H7 (cell line): ENCODE data around the gene B3GALT6. TPM values are rescaled to one million over a fixed set of nuclear protein-coding genes. Genes with fewer than 3 reads are reported as not detected.

Source experiments
- DNase-seq: peaks from one replicate; pipeline ENCODE4 v3.0.0; 2012
- H3K27me3 ChIP-seq: 2 replicates; pipeline ENCODE4 v1.6.0; 2011; ENCODE audit warnings: mild to moderate bottlenecking, low read length; ENCODE audit not compliant: control insufficient read depth, insufficient read depth
- H3K36me3 ChIP-seq: replicated peaks from 2 replicates; pipeline ENCODE4 v1.5.1; 2011; ENCODE audit warnings: low read length; ENCODE audit not compliant: control insufficient read depth, insufficient read depth
- H3K4me3 ChIP-seq: 2 replicates; pipeline ENCODE4 v1.5.1; 2011; ENCODE audit warnings: low read depth, mild to moderate bottlenecking, control low read depth, low read length, moderate library complexity; ENCODE audit not compliant: insufficient read depth
- total RNA-seq: library from RNA; depleted of rRNA; stranded (reverse); fragments of >200 nt; shearing (Covaris generic); gene quantifications from 2 replicates; pipeline ENCODE4 v1.2.3, GENCODE V29; 2014

The B3GALT6 gene
- total RNA-seq, 1 experiment from 2014 or later: 47.2 TPM

GRCh38 chr1:1230656-1231399, 1.2 kb upstream of the B3GALT6 start:
- H3K36me3 ChIP-seq: peaks cover under 1% of the 10 kb centered on the region
- H3K27me3 ChIP-seq: no peaks in the 10 kb centered on the region
- H3K4me3 ChIP-seq: peak overlapping the region; percentile 91
- DNase-seq: no peak

GRCh38 chr1:1231400-1232207, 433 bp upstream of the B3GALT6 start, which contains the start of gene SDF4:
TSS of gene SDF4 (minus strand) at chr1:1232001. CDS start at chr1:1228772, 3,229 bp downstream.
- DNase-seq: peak; percentile 100
- Histone ChIP-seq H3K36me3 (no peaks in the 10 kb centered on the region; the same call in none of the 2 replicates), H3K27me3 (no peaks in the 10 kb centered on the region), H3K4me3 (peak within 1 kb of the TSS; percentile 91)

GRCh38 chr1:1232796-1233566, 944 bp downstream of the B3GALT6 start:
- H3K27me3 ChIP-seq: no peaks in the 10 kb centered on the region
- no peaks in the 10 kb centered on the region; the same call in none of the 2 replicates for H3K36me3 ChIP-seq
- peak overlapping the region; percentile 23 for H3K4me3 ChIP-seq
- peak; percentile 68 for DNase-seq

DNA sequence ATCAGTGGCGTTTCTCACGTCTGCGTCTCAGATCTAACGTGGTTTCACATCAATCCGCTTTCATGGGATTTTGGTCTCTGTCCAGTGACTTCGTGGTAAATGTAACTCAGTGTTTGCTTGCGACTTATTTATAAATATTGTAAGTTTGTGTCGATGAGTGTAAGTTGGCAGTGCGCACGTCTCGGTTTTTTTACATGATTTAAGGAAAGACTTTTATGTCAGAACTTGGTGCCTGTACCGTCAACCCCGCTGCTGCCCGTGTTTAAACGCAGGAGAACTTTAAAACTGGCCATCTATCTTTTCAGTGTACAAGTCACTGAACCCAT, 1.5 kb downstream of the B3GALT6 start:
- no peak for DNase-seq
- no peaks in the 10 kb centered on the region; the same call in 1 of the 2 replicates for H3K36me3 ChIP-seq
- H3K4me3 ChIP-seq: no peak overlapping the region
- H3K27me3 ChIP-seq: no peaks in the 10 kb centered on the region

DNA sequence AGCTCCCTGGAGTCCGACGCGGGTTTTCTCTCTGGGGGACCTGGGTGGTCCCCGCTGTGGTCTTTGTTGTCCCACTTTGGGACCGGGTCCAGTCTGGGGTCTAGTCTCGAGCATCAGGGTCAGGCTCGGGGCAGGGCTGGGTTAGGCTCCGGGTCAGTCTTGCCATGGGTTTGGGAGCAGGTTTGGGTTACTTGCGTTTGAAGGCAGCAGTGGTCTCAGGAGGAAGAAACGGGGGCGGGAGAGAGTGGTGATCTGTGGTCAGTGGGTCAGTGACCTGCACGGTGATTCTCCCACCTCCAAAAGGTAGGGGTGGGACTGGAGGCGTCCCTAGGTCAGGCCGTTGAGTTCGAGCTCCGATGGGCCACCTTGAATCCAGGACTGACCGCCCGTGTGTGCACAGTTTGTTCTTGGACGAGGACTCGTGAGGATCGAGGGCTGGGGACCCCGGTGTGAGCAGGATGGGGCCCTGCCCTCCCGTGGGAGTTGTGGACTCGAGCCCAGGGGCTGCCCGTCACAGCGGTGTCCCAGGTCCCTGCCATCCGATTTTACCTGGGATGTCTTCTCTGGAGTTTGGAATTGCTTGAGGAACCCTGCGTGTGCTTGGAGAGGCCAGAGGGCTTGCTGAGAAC, 2.3 kb downstream of the B3GALT6 start:
- no peaks in the 10 kb centered on the region for H3K27me3 ChIP-seq
- H3K4me3 ChIP-seq: no peak overlapping the region
- no peak for DNase-seq

DNA sequence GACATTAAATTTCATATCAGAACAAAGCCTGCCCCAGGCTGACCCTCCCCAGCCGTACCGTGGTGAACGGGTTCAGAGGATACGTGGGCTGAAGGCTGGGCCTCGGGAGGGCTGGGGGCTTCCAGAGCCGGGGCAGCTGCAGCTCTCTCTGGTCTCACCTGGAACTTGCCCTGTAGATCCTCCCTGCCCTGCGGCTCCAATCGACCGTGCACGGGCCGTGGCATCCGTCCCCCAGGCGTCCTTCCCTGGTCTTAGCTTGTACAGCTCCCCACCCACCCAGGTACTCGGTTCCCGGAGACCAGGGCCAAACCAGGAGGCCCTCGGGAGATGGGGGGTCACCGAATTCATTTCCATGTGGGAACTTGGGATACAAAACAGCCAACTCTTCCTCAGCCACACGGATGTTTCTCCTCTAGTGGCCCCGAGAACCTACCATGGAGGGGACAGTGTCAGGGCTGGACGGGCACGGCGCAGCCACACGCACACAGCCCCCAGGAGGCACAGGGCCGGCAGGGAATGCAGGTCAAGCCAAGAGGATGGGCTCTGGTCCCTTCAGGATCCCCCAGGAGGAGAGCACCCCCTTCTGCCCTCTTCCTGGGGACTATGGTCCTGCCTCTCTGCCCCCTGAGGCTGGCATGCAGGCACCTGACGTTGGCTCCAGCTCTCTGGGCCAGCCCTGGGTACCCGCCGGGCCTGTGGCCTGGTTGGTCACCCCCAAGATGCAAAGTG, 3.1 kb downstream of the B3GALT6 start:
- no peak for DNase-seq
- H3K27me3 ChIP-seq: no peaks in the 10 kb centered on the region
- H3K36me3 ChIP-seq: no peaks in the 10 kb centered on the region
- no peak overlapping the region for H3K4me3 ChIP-seq

More for the DNA sequence above, 2.3 kb downstream of the B3GALT6 start:
- no peaks in the 10 kb centered on the region for H3K36me3 ChIP-seq

DNA sequence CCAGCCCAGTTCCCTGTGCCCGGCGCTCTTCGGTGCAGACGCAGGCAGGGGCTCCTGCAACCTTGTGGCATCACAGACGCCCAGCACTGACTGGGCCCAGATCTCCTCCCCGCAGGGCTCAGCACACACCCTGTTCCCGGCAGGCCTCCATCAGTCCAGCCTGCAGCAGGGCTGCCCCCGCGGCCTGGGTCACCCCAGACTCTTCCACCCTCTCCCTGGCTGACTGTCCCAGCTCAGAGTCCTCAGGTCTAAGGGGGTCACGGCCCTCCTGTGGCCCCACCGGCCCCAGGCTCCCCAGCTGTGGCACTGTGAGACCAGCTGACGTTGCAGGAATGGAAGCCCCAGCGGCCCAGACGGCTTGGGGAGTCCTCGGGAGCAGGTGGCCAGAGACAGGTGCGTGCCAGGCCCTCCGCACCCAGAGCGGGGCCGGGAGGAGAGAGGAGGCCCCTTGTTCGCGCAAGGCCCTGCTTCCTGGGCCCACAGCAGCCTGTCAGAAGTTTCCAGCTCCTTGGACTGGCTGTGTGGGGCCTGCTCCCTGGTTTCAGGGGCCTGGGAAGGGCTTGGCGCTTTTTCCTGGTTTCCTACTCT, 4.2 kb downstream of the B3GALT6 start:
- H3K4me3 ChIP-seq: no peak overlapping the region
- DNase-seq: peak; percentile 63
- H3K36me3 ChIP-seq: no peaks in the 10 kb centered on the region
- H3K27me3 ChIP-seq: no peaks in the 10 kb centered on the region

- Histone ChIP-seq H3K36me3 (no peaks in the 10 kb centered on the region), H3K4me3 (no peak overlapping the region), H3K27me3 (no peaks in the 10 kb centered on the region)
- DNase-seq: peak; percentile 83
These were observed 5.2 kb downstream of the B3GALT6 start for GRCh38 chr1:1236945-1237873.

DNA sequence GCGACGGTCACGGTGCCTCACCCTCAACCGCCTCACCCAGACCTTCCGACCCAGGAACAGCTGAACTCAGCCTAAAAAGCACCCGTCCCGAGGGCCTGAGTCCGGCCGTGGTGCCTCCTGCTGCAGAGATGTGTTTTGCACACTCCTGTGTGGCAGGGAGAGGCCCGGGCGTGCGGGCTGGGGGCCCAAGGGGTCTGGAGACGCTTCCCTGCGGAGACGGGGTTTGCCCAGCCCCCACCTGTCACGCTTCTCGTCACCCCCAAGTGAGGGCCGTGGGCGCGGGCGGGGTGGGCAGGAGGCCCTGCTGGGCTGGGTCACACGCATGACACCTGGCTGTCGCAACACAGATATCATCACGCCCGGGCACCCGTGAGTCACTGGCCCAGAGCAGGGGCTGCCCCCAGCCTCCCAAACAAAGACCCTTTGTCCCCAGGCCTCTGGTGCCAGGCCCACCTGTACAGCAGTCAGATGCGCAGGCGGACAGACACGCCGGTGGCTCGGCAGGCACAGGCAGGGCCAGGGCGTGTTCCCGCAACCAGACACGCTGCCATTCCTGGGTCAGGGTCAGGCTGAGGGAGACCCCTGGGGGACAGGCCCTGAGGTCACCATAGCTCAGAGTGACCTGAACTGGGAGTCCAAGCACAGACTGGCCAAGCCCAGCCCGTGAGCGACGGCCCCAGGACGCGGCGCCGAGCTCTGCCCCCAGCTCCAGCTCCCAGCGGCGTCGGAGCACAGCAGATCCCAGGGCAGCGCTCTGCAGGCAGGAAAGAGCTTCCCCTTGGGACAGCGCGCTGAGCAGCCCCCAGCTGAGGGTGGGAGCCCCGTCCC, 6.1 kb downstream of the B3GALT6 start:
- Histone ChIP-seq H3K4me3 (no peak overlapping the region), H3K27me3 (no peaks in the 10 kb centered on the region), H3K36me3 (no peaks in the 10 kb centered on the region)
- no peak for DNase-seq

DNA sequence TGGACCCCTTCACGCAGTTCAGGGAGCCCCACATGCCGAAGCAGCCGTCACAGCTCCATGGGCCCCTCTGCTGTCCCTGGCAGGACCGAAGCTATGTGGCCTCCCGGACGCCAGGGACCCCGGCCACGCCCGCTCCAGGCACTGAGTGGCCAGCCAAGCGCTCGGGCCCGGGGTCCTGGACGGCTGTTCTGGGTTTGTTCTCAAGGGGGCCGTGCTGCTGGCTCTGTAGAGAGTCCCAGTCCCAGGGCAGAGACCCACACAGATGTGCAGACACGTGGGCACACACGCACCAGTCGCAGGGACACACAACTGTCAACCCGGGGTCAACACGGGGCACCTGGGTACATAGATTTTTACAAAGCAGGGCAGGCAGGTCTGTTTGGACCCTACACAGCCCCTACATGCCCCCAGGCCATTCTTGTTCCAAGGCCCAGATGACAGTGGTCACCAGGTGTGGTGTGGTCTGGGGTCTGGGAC, 6.7 kb downstream of the B3GALT6 start:
- DNase-seq: no peak
- Histone ChIP-seq H3K27me3 (no peaks in the 10 kb centered on the region), H3K36me3 (no peaks in the 10 kb centered on the region), H3K4me3 (no peak overlapping the region)

DNA sequence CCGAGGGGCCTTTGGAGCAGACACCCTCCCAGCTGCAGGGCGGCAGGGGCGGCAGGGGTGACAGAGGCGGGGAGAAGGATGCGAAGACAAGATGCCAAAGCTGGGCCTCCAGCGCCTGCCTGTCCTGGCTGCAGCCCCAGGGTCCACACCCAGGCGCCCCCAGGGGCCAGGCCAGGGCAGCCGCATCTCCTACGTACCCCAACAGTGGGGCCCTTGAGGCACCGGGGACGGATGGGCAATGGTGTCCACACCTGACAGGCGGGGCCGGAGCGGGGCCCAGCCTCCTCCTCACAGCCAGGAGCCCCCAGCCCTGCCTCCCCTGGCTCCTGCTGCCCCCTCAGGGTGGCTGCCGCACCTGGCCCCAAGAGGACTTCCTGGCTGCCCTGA, 7.2 kb downstream of the B3GALT6 start:
- H3K4me3 ChIP-seq: no peak overlapping the region
- no peaks in the 10 kb centered on the region for H3K36me3 ChIP-seq
- no peaks in the 10 kb centered on the region for H3K27me3 ChIP-seq
- peak; percentile 85 for DNase-seq
